Lower leg skin (tissue), 4 donors: Measurements from ENCODE around the gene POU6F2. TPM values are rescaled to one million over a fixed set of nuclear protein-coding genes. Genes with fewer than 3 reads are reported as not detected.
A peak's percentile ranks its signal among the peaks of the same experiment; 100 is the strongest.

Source experiments
- DNase-seq, 2 donors: peaks; one replicate each; pipeline ENCODE4 v3.0.0-alpha.2; 2019; ENCODE audit warnings: low spot score in 2 of 2
- H3K4me3 ChIP-seq: fragments of 200-600 bp; sonication (generic); 2 replicates; pipeline ENCODE4 v1.5.1; 2017; ENCODE audit warnings: mild to moderate bottlenecking, low read depth; ENCODE audit not compliant: poor library complexity, severe bottlenecking
- CTCF ChIP-seq, 3 donors: fragments of 450-650 bp; IDR thresholded peaks; one replicate each; pipeline ENCODE4 v1.5.1; 2016; ENCODE audit warnings: antibody characterized with exemption in 3 of 3, mild to moderate bottlenecking in 3 of 3, moderate library complexity in 2 of 3
- POLR2A ChIP-seq, 2 donors: fragments of 450-650 bp; IDR thresholded peaks; one replicate each; pipeline ENCODE4 v1.6.1; 2016 to 2017; ENCODE audit warnings: antibody characterized with exemption in 2 of 2, mild to moderate bottlenecking in 1 of 2, moderate library complexity in 1 of 2
- WGBS, 2 donors: methylation state at CpG; one replicate each; pipeline ENCODE4 v1.1.5; 2018; 5-methylcytosine and 5-hydroxymethylcytosine counted together
- intact Hi-C: fragments of 100-400 bp; cut with DNase I; formaldehyde crosslinking; loops from one replicate; pipeline ENCODE4 v1.15.0; 2023; ENCODE audit warnings: low total_unique reads
- total RNA-seq, 4 donors: library from RNA; depleted of rRNA; stranded (reverse); fragments of >200 nt; gene quantifications; one replicate each; pipeline ENCODE4 v1.1.0, GENCODE V29; 2016

The POU6F2 gene
- total RNA-seq, 4 donors from 2014 or later, result 0.36 TPM; not detected in 3

DNA sequence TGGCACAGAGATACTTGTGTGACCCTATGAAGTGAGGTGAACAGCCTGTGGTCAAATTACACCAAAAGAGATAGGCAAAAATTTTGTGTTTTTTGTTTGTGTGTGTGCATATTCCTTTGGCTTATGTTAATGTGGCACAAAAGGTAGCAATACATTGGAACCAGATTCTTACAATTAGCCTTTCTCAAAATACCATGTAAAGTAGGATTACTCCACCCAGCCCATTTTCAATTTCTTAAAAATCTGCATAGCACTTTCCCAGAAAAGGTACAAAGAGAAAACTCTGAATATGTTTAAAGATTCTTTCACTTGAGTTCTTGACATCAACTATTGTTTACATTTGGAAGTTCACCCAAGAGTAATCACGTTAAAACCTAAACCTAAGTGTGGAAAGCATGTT lies 431.2 kb downstream of the POU6F2 start:
- DNase-seq, result no peak
- no peak overlapping the region for H3K4me3 ChIP-seq
- intact Hi-C loops, result no loop called here
- TF ChIP-seq POLR2A (IDR thresholded peaks at IDR 0.05), result no peak
- no peak for TF ChIP-seq CTCF (IDR thresholded peaks at IDR 0.05)
- 76 to 80% methylated on average over 1 of the region's 1 CpG for WGBS, 2 donors

DNA sequence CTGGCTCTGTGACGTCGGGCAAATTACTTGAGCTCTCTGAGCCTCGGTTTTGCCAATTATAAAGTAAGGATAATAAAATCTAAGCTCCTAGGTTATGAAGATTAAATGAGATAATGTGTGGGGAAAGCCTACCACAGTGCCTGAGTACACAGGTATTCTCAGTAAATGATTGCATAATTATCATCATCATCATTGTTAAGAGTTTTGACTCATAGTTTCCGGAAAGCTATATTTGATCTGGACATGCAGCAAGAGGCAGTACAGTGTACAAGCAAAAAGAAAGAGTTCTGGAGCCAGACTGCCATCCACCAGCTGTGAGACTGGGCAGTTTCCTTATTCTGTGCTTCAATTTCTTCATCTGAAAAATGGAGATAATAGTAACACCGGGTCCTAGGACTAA lies 432.9 kb downstream of the POU6F2 start:
- WGBS, 2 donors, result 88 to 92% methylated on average over 5 of the region's 5 CpGs
- no peak overlapping the region for H3K4me3 ChIP-seq
- no peak for TF ChIP-seq POLR2A (IDR thresholded peaks at IDR 0.05)
- no peak for TF ChIP-seq CTCF (IDR thresholded peaks at IDR 0.05)
- intact Hi-C loops, result no loop called here
- DNase-seq, result no peak

DNA sequence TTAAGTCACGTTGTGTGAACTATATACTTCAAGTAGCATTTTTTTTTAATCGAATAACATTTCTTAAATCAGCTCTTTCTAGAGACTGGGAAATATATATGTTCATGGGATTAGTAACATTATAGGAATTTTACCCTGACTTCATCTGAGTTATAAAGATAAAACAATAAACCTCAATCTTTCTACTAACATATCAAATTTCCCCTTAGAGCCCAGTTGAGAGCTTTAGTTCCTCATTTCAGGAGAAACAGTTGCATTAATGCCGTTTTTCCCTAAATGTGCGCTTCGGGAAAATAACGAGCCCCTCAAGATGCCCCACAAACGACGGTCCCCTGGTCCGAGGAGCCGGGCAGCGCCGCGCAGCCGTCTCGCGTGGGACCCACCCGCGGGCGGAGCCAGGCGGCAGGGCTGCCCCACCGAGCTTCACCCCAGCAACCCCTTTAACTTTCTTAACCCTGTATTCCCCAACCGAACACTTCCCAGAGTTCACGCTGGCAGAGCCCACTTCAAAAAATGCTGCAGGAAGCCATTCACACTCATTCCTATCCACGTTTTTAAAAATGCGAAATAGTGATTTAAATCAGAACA lies 436.0 kb downstream of the POU6F2 start:
- peak overlapping the region; percentile 30 for H3K4me3 ChIP-seq
- DNase-seq, result no peak
- TF ChIP-seq POLR2A (IDR thresholded peaks at IDR 0.05) (no peak), CTCF (IDR thresholded peaks at IDR 0.05) (no peak)
- intact Hi-C loops, result no loop called here
- WGBS, 2 donors, result 7 to 8% methylated on average over 25 of the region's 25 CpGs

GRCh38 chr7:39414224-39415035 lies 436.7 kb downstream of the POU6F2 start:
- DNase-seq, result no peak
- 2 to 3% methylated on average over 16 to 40 of the region's 40 CpGs for WGBS, 2 donors
- TF ChIP-seq POLR2A (IDR thresholded peaks at IDR 0.05) (no peak), CTCF (IDR thresholded peaks at IDR 0.05) (no peak)
- intact Hi-C loops, result no loop called here
- H3K4me3 ChIP-seq, result peak overlapping the region; percentile 30

- TF ChIP-seq POLR2A (IDR thresholded peaks at IDR 0.05) (no peak), CTCF (IDR thresholded peaks at IDR 0.05) (no peak)
- no peak overlapping the region for H3K4me3 ChIP-seq
- intact Hi-C loops, result no loop called here
- WGBS, 2 donors, result 79 to 81% methylated on average over 13 of the region's 13 CpGs
- DNase-seq, result no peak
These were observed 437.5 kb downstream of the POU6F2 start for GRCh38 chr7:39415091-39415787.
